ENCODE measurements around the gene PGLYRP1.

Gene PGLYRP1

DNA sequence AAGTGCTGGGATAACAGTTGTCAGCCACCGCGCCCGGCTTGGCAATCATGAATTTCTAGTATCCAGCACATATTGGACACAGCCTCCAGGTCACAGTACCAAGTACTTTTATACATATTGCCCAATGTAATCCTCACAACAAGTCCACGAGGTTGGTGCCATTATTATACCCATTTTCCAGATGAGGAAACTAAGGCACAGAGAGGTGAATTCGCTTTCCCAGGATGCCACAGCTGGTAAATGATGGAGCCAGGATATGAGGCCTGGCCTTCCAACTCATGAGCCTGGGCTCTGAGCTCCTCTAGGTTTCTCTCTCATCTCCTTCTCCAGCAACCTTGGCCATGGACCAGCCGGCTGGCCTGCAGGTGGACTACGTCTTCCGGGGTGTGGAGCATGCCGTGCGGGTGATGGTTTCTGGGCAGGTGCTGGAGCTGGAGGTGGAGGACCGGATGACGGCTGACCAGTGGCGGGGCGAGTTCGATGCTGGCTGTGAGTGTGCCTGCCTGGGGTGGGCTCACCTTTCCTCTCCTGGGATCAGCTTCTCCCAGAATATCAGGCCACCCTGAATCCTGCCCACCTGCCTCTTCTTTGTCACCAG lies 20.1 kb downstream of the PGLYRP1 start:
- DNase-seq (no peak), ATAC-seq (replicated peaks) (no peak)
- Mint-ChIP-seq H3K27ac (no peak overlapping the region), H3K4me1 (peaks cover 24 to 26% of the 10 kb centered on the region in 2 donors), H3K36me3 (peaks cover 32 to 60% of the 10 kb centered on the region in 2 donors), H3K4me3 (no peak overlapping the region), H3K9me3 (peaks cover 0 to 4% of the 10 kb centered on the region in 2 donors), H3K27me3 (peaks cover 20 to 26% of the 10 kb centered on the region in 2 donors)

DNA sequence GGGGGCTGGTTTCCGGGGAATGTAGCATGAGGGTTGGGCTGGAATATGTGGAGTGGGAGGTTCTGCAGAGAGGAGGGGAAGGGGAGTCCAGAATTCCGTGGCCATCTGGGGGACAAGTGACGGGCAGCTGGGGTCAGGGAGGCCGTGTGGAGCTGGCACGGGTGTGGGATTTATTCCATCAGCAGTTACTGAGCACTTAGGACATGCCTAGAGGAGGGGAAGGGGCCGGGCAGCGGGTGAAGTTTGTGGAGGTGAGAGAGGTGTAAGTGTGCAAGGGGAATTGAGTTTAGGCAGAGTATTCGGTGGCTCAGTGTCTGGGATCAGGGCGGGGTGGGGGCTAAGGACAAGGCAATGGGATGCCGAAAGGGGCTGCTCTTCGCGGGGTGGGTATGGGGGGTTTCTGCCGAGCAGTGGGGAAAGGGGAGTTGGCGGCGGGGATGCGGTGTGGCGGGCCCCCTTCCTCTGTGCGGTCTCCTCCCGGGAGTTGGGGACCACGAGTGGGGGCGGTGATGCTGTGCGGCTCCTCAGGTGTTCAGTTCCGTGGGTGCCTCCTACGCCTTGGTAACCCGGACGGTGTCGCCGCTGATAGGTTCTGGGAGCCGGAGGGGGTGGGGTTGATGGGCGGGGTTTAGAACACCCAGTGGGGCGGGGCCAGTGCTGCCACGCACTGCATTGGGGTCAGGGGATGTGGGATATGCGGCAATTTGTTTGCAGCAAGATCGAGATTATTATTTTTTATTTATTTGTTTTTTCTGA lies 22.2 kb downstream of the PGLYRP1 start:
- Mint-ChIP-seq H3K27ac (peak overlapping the region; percentile 73), H3K4me3 (peak overlapping the region; percentile 72 to 77), H3K27me3 (peaks cover 20 to 26% of the 10 kb centered on the region in 2 donors), H3K36me3 (peaks cover 25 to 50% of the 10 kb centered on the region in 2 donors), H3K4me1 (peaks cover 30 to 39% of the 10 kb centered on the region in 2 donors), H3K9me3 (peaks cover 0 to 4% of the 10 kb centered on the region in 2 donors)
- peak; percentile 88 to 89 for ATAC-seq (replicated peaks)
- DNase-seq = no peak

GRCh38 chr19:45999653-46000121 lies 23.2 kb downstream of the PGLYRP1 start:
- peaks cover 25 to 46% of the 10 kb centered on the region in 2 donors for H3K36me3 Mint-ChIP-seq
- H3K27ac Mint-ChIP-seq = peak overlapping the region; percentile 73
- peaks cover 30 to 39% of the 10 kb centered on the region in 2 donors for H3K4me1 Mint-ChIP-seq
- DNase-seq (no peak), ATAC-seq (replicated peaks) (no peak)
- H3K9me3 Mint-ChIP-seq = peaks cover 0 to 4% of the 10 kb centered on the region in 2 donors
- H3K27me3 Mint-ChIP-seq = peaks cover 20 to 26% of the 10 kb centered on the region in 2 donors
- peak overlapping the region; percentile 29 to 69 for H3K4me3 Mint-ChIP-seq

GRCh38 chr19:45998834-45999233 lies 24.0 kb downstream of the PGLYRP1 start:
- ATAC-seq (replicated peaks) = no peak
- Mint-ChIP-seq H3K27me3 (peaks cover 20 to 26% of the 10 kb centered on the region in 2 donors), H3K9me3 (peaks cover 0 to 4% of the 10 kb centered on the region in 2 donors), H3K4me1 (peaks cover 30 to 39% of the 10 kb centered on the region in 2 donors), H3K27ac (no peak overlapping the region), H3K4me3 (no peak overlapping the region), H3K36me3 (peaks cover 25 to 46% of the 10 kb centered on the region in 2 donors)
- no peak for DNase-seq

DNA sequence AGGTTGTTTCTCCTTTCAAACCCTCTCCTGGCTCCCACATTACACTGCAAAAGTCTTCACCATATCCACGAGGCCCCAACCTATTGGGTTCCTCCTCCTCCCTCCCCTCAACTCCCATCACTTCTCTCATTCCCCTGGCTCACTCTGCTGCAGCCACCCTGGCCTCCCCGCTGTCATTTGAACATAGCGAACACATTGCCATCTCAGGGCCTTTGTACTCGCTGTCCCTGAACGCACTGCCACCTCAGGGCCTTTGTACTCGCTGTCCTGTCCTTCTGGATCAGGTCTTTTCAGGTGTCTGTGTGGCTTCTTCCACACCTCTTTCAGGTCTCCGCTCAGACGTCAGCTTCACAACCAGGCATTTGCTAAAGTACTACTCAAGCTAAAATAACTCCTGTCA lies 25.9 kb downstream of the PGLYRP1 start:
- peaks cover 20 to 26% of the 10 kb centered on the region in 2 donors for H3K27me3 Mint-ChIP-seq
- peak overlapping the region in 1 of 2 donors; percentile 55 for H3K4me3 Mint-ChIP-seq
- no peak overlapping the region for H3K27ac Mint-ChIP-seq
- H3K9me3 Mint-ChIP-seq = peaks cover 0 to 4% of the 10 kb centered on the region in 2 donors
- ATAC-seq (replicated peaks) (no peak), DNase-seq (no peak)
- H3K4me1 Mint-ChIP-seq = peaks cover 30 to 39% of the 10 kb centered on the region in 2 donors
- peaks cover 20 to 37% of the 10 kb centered on the region in 2 donors for H3K36me3 Mint-ChIP-seq

GRCh38 chr19:45995715-45996385 lies 27.0 kb downstream of the PGLYRP1 start:
- Mint-ChIP-seq H3K4me1 (peaks cover 29 to 38% of the 10 kb centered on the region in 2 donors), H3K9me3 (peaks cover 0 to 4% of the 10 kb centered on the region in 2 donors), H3K36me3 (peaks cover 20 to 31% of the 10 kb centered on the region in 2 donors), H3K27ac (no peak overlapping the region), H3K27me3 (peaks cover 20 to 24% of the 10 kb centered on the region in 2 donors), H3K4me3 (no peak overlapping the region)
- ATAC-seq (replicated peaks) (no peak), DNase-seq (no peak)

GRCh38 chr19:45994998-45995714 lies 27.7 kb downstream of the PGLYRP1 start, which contains the start of gene CCDC61:
CCDC61 (plus strand) TSS chr19:45995467; CDS start chr19:46003019, 7,552 bp downstream.
- Mint-ChIP-seq H3K27ac (no peak within 1 kb of the TSS), H3K9me3 (peaks cover 0 to 4% of the 10 kb centered on the region in 2 donors), H3K27me3 (peaks cover 19 to 23% of the 10 kb centered on the region in 2 donors), H3K36me3 (peaks cover 20 to 24% of the 10 kb centered on the region in 2 donors), H3K4me1 (peaks cover 22 to 31% of the 10 kb centered on the region in 2 donors), H3K4me3 (no peak within 1 kb of the TSS)
- peak; percentile 97 for DNase-seq
- ATAC-seq (replicated peaks) = peak; percentile 97

GRCh38 chr19:45994456-45994997 lies 28.3 kb downstream of the PGLYRP1 start:
- H3K9me3 Mint-ChIP-seq = peaks cover 0 to under 1% of the 10 kb centered on the region in 2 donors
- peaks cover 18 to 20% of the 10 kb centered on the region in 2 donors for H3K36me3 Mint-ChIP-seq
- H3K4me1 Mint-ChIP-seq = peaks cover 16 to 25% of the 10 kb centered on the region in 2 donors
- no peak overlapping the region for H3K4me3 Mint-ChIP-seq
- no peak overlapping the region for H3K27ac Mint-ChIP-seq
- peaks cover 19 to 23% of the 10 kb centered on the region in 2 donors for H3K27me3 Mint-ChIP-seq
- peak; percentile 12 to 13 for ATAC-seq (replicated peaks)
- DNase-seq = no peak

DNA sequence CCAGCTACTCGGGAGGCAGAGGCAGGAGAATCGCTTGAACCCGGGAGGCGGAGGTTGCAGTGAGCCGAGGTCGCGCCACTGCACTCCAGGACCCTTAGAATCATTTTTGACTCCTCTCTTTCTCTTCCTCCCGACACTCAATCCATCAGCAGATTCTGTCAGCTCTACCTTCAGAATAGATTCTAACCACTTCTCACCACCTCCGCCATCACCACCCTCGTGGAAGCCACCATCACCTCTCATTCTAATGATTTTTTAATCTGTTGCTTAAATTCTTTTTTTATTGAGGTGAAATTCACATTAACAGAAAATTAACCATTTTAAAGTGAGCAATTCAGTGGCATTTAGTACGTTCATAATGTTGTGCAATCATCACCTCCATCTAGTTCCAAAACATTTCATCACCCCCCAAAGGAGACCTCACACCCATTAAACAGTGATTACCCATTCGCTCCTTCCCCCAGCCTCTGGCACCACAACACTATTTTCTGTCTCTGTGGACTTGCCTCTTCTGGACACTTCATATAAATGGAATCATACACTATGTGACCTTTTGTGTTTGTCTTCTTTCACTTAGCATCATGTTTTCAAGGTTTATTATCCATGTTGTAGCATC lies 32.6 kb downstream of the PGLYRP1 start:
- Mint-ChIP-seq H3K36me3 (no peaks in the 10 kb centered on the region), H3K4me3 (no peak overlapping the region), H3K9me3 (no peaks in the 10 kb centered on the region), H3K4me1 (no peaks in the 10 kb centered on the region), H3K27me3 (peaks cover 27 to 37% of the 10 kb centered on the region in 2 donors), H3K27ac (no peak overlapping the region)
- DNase-seq (no peak), ATAC-seq (replicated peaks) (no peak)

- ATAC-seq (replicated peaks) = no peak
These were observed 37.5 kb downstream of the PGLYRP1 start for GRCh38 chr19:45985321-45985720.

DNA sequence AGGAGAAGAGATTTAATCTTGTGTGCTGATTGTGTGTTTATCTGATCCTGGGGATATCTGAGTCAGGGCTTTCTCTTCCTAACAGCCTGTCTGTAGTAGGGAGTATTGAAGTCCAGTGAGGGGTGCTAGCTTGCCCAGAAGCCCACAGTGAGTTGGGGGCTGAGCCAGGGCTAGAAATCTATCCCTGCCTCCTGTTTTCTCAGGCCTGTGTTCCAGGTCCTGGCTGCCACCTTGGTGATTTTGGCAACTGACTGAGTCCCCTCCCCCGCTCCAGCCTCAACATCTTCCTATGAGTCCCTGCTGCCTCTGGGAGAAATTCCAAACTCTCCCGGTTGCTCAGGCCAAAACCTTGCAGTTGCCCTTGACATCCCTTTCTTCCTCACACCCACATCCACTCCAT lies 41.5 kb downstream of the PGLYRP1 start:
- peaks cover 52 to 59% of the 10 kb centered on the region in 2 donors for H3K27me3 Mint-ChIP-seq
- no peak overlapping the region for H3K27ac Mint-ChIP-seq
- no peak for DNase-seq
- ATAC-seq (replicated peaks) = no peak
- H3K9me3 Mint-ChIP-seq = peaks cover 1 to 4% of the 10 kb centered on the region in 2 donors
- H3K36me3 Mint-ChIP-seq = no peaks in the 10 kb centered on the region
- no peak overlapping the region for H3K4me3 Mint-ChIP-seq
- no peaks in the 10 kb centered on the region for H3K4me1 Mint-ChIP-seq

More at GRCh38 chr19:45985321-45985720, 37.5 kb downstream of the PGLYRP1 start:
- peaks cover 50 to 61% of the 10 kb centered on the region in 2 donors for H3K27me3 Mint-ChIP-seq
- no peaks in the 10 kb centered on the region for H3K36me3 Mint-ChIP-seq
- no peak overlapping the region for H3K4me3 Mint-ChIP-seq
- DNase-seq = no peak
- peaks cover 1 to 4% of the 10 kb centered on the region in 2 donors for H3K9me3 Mint-ChIP-seq
- H3K27ac Mint-ChIP-seq = no peak overlapping the region
- H3K4me1 Mint-ChIP-seq = no peaks in the 10 kb centered on the region

- ATAC-seq (replicated peaks) (no peak), DNase-seq (no peak)
- H3K4me1 Mint-ChIP-seq = peaks cover 0 to 2% of the 10 kb centered on the region in 2 donors
- no peaks in the 10 kb centered on the region for H3K36me3 Mint-ChIP-seq
- H3K4me3 Mint-ChIP-seq = no peak overlapping the region
- no peak overlapping the region for H3K27ac Mint-ChIP-seq
- H3K27me3 Mint-ChIP-seq = peaks cover 63 to 72% of the 10 kb centered on the region in 2 donors
- H3K9me3 Mint-ChIP-seq = no peaks in the 10 kb centered on the region
These were observed 44.7 kb downstream of the PGLYRP1 start for GRCh38 chr19:45978156-45978555.

GRCh38 chr19:45976178-45976577 lies 46.7 kb downstream of the PGLYRP1 start:
- DNase-seq (no peak), ATAC-seq (replicated peaks) (no peak)
- H3K4me1 Mint-ChIP-seq = peaks cover 15 to 17% of the 10 kb centered on the region in 2 donors
- H3K27ac Mint-ChIP-seq = no peak overlapping the region
- H3K27me3 Mint-ChIP-seq = peaks cover 66 to 74% of the 10 kb centered on the region in 2 donors
- no peaks in the 10 kb centered on the region for H3K9me3 Mint-ChIP-seq
- H3K36me3 Mint-ChIP-seq = no peaks in the 10 kb centered on the region
- no peak overlapping the region for H3K4me3 Mint-ChIP-seq

Data from stimulated activated naive B cell treated with anti-CD40 and anti-IgM and Interleukin-4, amounts not matched to agents 10 μg/mL and 1 μg/mL and 100 μg/mL, for 72 hours (primary cell).